ENCODE results near the gene WDR7. TPM values are rescaled to one million over a fixed set of nuclear protein-coding genes. Genes with fewer than 3 reads are reported as not detected.

The WDR7 gene
- total RNA-seq, 1 experiment from 2014 or later, result 11.5 TPM

GRCh38 chr18:56662502-56662901 lies 11.3 kb downstream of the WDR7 start:
- Histone ChIP-seq H3K9me2 (ENCODE audit: insufficient read depth) (no peaks in the 10 kb centered on the region), H3K79me2 (ENCODE audit: insufficient read depth, low read length) (no peaks in the 10 kb centered on the region), H3K27ac (ENCODE audit: low read depth, low read length) (no peak overlapping the region), H3K36me3 (ENCODE audit: control insufficient read depth in 1 of 2, insufficient read depth in 2 of 2, low read length in 2 of 2) (no peaks in the 10 kb centered on the region), H3K4me2 (ENCODE audit: low read length) (no peak overlapping the region), H3K4me1 (ENCODE audit: control insufficient read depth in 1 of 2, insufficient read depth in 2 of 2, low read length in 2 of 2) (no peaks in the 10 kb centered on the region), H4K20me1 (ENCODE audit: insufficient read depth) (no peaks in the 10 kb centered on the region), H3K27me3 (ENCODE audit: insufficient read depth, low read length) (no peaks in the 10 kb centered on the region), H3K4me3 (replicated peaks in 1 of 2; ENCODE audit: low read depth in 1 of 2, low read length in 2 of 2) (no peak overlapping the region), H3K9me3 (ENCODE audit: control insufficient read depth in 1 of 2, insufficient read depth in 1 of 2, low read depth in 1 of 2, low read length in 2 of 2) (no peaks in the 10 kb centered on the region), H3K9ac (ENCODE audit: low read length) (no peak overlapping the region), H2AFZ (ENCODE audit: low read depth, low read length, poor library complexity, severe bottlenecking) (no peak overlapping the region)
- no TSS peak for BruUV-seq (replicated peaks)
- DNase-seq (ENCODE audit: low read depth, low spot score), result no peak
- ATAC-seq, result no peak
- ChIA-PET RAD21 (ENCODE audit: low non-redundant PET in 1 of 2, low total read pairs in 2 of 2, uncharacterized antibody in 2 of 2, unreplicated experiment in 2 of 2) (no interaction called here), POLR2A (no interaction called here), CTCF (no interaction called here)
- TF ChIP-seq SP1 (IDR thresholded peaks at IDR 0.05; ENCODE audit: low read depth) (no peak), EGR1 (IDR thresholded peaks at IDR 0.05; ENCODE audit: low read depth) (no peak), JUND (IDR thresholded peaks at IDR 0.05) (no peak), EZH2phosphoT487 (IDR thresholded peaks at IDR 0.05; ENCODE audit: borderline replicate concordance) (no peak), TCF7L2 (IDR thresholded peaks at IDR 0.05; ENCODE audit: borderline replicate concordance, extremely low read depth, insufficient read depth, insufficient read length) (no peak)
- TF ChIP-seq, protein P1, sequence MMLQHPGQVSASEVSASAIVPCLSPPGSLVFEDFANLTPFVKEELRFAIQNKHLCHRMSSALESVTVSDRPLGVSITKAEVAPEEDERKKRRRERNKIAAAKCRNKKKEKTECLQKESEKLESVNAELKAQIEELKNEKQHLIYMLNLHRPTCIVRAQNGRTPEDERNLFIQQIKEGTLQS (IDR thresholded peaks at IDR 0.05), result no peak
- intact Hi-C loops (cut with micrococcal nuclease), result no loop called here

DNA sequence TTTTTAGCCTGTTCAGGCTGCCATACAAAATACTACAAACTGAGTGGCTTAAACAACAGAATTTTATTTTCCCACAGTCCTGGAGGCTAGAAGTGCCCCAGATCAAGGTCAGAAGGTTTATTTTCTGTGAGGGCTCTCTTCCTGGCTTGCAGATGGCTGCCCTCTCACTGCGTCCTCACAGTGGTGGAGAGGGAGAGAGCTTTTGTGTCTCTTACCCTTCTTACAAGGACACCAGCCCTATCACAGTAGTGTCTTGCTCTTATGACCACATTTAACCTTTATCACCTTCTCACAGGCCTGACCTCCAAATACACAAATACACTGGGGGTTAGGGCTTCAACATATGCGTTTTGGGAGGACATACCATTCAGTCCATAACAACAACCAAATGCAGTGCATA lies 11.7 kb downstream of the WDR7 start:
- no peak for DNase-seq (ENCODE audit: low read depth, low spot score)
- no peaks in the 10 kb centered on the region for H3K9me2 ChIP-seq (ENCODE audit: insufficient read depth)
- H3K4me1 ChIP-seq (ENCODE audit: control insufficient read depth in 1 of 2, insufficient read depth in 2 of 2, low read length in 2 of 2), result no peaks in the 10 kb centered on the region
- no peak overlapping the region for H3K4me2 ChIP-seq (ENCODE audit: low read length)
- CTCF ChIA-PET, result no interaction called here
- H4K20me1 ChIP-seq (ENCODE audit: insufficient read depth), result no peaks in the 10 kb centered on the region
- H3K4me3 ChIP-seq (replicated peaks in 1 of 2; ENCODE audit: low read depth in 1 of 2, low read length in 2 of 2), result no peak overlapping the region
- POLR2A ChIA-PET, result no interaction called here
- H3K9ac ChIP-seq (ENCODE audit: low read length), result no peak overlapping the region
- BruUV-seq (replicated peaks), result no TSS peak
- RAD21 ChIA-PET (ENCODE audit: low non-redundant PET in 1 of 2, low total read pairs in 2 of 2, uncharacterized antibody in 2 of 2, unreplicated experiment in 2 of 2), result no interaction called here
- H3K27me3 ChIP-seq (ENCODE audit: insufficient read depth, low read length), result no peaks in the 10 kb centered on the region
- no peak overlapping the region for H2AFZ ChIP-seq (ENCODE audit: low read depth, low read length, poor library complexity, severe bottlenecking)
- TF ChIP-seq CBX3 (IDR thresholded peaks at IDR 0.05; ENCODE audit: low read depth), result no peak
- TF ChIP-seq POLR2A (IDR thresholded peaks at IDR 0.05; ENCODE audit: borderline replicate concordance, extremely low read depth, insufficient read depth, insufficient read length), result no peak
- no peak for TF ChIP-seq YY1 (IDR thresholded peaks at IDR 0.05; ENCODE audit: extremely low read depth, insufficient replicate concordance, low read depth, low read length)
- TF ChIP-seq CEBPB (IDR thresholded peaks at IDR 0.05; ENCODE audit: low read depth), result no peak
- TF ChIP-seq SIN3A (IDR thresholded peaks at IDR 0.05; ENCODE audit: low read depth), result no peak
- H3K9me3 ChIP-seq (ENCODE audit: control insufficient read depth in 1 of 2, insufficient read depth in 1 of 2, low read depth in 1 of 2, low read length in 2 of 2), result no peaks in the 10 kb centered on the region
- H3K27ac ChIP-seq (ENCODE audit: low read depth, low read length), result no peak overlapping the region
- ATAC-seq, result no peak
- no peaks in the 10 kb centered on the region for H3K79me2 ChIP-seq (ENCODE audit: insufficient read depth, low read length)
- no peaks in the 10 kb centered on the region for H3K36me3 ChIP-seq (ENCODE audit: control insufficient read depth in 1 of 2, insufficient read depth in 2 of 2, low read length in 2 of 2)
- intact Hi-C loops (cut with micrococcal nuclease), result no loop called here
